ENCODE data around the gene EPHB1.
A peak's percentile ranks its signal among the peaks of the same experiment; 100 is the strongest.

The EPHB1 gene

DNA sequence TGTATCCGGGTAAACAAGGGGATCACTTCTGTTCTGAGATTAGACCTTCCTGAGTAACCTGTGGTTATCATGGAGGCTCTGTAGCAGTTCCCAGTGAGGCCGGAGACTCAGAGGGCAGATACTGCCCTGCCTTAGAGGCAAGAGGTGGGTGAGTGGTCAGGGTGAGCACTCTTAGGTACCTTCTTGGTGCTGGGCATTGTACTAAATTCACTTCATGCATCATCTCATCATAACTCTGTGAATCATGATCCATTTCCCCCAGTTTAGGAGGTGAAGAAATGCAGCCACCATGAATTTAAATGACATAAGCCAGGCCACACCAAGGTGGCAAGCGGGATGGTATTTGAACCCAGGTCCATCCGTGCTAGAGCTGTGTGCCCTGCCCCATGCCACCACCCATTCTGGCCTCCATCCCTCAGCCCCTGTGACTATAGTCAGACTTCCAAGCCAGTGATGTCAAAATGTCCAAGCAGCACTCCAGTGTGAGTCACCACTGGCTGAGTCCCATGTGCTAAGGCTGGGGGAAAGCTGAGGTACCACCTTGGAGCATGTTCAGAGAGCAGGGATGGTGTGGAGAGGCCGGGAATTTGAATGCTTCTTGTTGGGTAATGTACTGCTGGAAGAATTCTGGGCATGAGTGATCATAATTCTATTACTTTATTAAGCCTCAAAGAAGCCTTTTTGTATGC, 88.8 kb downstream of the EPHB1 start:
- no peak for DNase-seq (ENCODE audit: low spot score)

DNA sequence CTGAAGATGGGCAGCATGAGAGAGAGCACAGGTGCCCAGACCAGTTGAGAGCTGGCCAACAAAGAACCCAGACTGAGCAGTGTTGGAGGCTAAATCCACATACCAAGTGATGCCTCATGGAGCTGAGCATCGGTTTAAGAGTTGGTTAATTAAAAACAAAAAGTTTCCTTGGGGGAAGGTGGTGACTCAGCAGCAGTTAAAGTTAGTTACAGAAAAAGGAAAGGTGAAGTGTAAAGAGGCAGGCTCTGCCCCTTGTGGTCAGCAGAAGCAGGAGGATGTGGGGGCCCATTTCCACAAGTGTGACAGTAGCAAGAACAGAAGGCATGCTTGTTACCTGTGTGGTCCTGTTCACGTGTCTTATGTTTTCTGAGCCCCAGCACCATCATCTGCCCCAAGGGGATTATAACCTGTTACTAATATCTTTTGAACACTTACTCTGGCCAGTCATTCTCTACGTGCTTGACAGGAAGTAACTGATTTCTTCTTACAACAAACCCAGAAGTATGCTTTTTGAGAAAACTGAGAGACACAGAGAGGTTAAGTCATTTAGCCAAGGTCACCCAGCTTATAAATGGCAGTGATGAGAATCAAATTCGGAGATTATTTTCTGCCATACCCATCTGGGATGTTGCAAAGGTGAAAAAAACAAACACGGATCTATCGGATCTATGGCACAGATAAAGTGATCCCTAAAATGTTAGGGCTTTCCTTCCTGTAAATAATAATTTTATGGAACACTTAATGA, 91.0 kb downstream of the EPHB1 start:
- DNase-seq (ENCODE audit: low spot score): no peak

DNA sequence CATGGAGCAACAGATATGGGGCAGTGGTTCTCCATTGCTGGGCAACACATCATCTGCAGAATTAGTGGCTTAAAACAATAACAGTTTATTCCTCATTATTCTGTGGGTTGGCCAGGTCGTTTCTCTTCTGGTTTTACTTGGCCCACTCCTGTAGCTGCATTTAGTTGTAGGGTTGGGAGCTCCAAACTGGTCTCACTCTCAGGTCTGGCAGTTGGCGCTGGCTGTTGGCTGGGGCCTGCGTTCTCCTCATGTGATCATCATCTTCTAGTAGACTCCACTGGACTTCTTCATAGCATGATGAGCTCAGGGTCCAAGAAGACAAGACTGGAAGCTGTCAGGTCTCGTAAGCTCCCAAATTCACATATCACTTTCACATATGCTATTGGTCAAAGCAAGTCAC, 91.9 kb downstream of the EPHB1 start:
- no peak for DNase-seq (ENCODE audit: low spot score)

DNA sequence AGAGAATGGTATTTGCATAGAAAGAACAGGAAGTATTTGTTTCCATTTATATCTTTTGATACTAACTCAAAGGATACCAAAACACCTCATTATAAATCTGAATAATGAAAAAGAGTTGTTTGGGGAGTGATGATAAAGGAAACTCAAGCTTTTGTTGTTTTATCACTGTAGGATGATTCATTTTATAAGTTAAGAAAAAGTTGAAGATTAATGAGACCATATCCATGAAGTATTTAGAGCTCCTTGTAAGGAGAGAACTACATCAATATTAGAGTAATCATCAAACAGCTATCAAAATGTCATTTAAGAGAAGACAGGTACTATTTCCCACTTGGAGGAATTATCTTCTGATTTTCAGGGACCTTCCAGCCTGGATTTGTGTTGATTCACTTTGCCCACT, 92.5 kb downstream of the EPHB1 start:
- DNase-seq (ENCODE audit: low spot score): no peak

DNA sequence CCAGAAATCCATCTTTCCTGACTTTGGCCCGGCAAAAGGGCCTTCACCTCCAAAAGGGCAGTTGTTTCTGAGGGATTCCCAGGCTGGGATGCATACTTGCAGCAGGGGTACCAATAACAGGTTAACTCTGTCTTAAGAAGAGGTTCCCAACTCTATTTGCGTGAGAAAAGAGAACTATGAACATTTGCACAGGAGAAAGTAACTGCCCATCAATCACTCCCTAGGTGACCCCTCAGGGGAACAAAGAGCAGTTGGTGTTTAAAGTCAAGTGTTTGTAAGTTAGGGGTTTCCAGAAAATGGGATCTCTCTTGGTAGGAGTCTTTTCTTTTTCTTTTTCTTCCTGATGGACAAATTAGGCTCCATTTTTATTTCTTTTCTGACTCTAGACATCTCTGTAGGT, 97.3 kb downstream of the EPHB1 start:
- no peak for DNase-seq (ENCODE audit: low spot score)

DNA sequence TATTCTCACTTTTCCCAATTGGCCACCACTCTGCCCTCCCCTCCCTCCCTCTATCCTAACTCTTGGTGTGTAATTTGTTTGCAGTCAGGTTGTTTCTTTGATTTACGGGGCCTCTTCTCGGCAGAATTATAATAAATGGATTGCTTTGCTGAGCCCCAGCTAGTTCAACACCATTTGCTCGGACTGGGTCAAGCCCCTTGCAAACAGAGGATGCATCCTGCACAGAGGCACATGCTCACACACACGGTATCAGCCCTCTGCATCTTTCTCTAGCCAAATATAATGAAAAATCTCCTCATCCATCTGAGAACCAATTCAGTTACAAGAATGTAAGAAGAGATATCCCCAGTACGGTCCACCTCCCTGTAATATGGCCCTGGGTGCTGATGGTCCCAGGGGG, 97.7 kb downstream of the EPHB1 start:
- no peak for DNase-seq (ENCODE audit: low spot score)

DNA sequence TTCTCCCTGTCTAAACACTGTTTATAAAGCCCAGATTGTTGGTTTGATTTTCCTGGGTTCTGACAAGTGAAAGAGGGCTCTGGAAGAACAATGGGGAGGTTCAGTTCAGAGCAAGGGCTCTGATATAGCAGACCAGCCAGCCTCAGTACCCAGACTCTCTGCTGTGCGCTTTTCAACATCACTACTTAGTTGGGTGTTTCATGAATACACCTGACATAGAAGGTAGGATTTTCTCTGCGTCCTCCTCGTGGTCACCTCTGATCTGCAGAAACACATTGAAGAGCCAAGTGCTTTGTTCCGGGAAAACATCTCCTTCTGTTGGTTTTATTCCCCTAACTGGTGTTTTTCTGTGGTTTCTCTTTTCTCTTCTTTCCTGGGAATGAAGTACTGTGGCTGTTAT, 99.5 kb downstream of the EPHB1 start:
- DNase-seq (ENCODE audit: low spot score): no peak

DNA sequence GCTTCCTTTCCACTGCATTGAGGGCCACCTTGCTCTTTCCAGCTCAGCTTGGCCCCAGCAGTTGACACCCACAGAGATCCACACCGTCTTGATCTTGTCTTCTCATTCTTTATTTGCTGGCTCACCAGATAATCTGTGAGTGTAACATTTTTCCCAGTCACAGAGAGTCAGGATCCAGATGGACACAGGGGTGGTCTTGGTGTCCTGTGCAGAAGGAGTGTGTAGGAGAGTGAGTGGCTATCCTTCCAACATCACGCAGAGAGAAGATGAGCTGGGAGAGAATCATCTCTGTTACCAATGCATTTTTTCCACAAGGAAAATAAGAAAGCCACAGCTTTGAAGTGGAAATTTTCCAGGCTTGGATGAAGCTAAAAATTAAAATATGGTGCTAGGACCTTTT, 100.1 kb downstream of the EPHB1 start:
- no peak for DNase-seq (ENCODE audit: low spot score)

DNA sequence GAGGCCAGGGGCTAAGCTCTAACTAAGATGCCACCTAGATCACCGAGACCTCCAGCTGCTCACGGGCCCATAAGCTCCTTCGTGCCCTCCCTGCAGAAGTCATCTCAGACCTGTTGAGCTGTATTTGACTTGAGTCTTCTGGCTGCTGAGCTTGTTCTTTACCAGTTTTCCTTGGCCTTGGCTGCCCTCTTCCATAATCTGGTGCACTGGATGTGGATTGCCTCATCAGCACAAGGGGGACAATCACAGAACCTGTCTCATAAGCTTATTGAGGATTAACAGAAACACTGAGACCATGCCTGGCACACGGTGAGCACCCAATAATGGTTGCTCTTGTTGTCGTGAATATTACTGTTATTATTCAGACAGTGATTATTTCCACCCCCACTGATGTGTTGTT, 101.1 kb downstream of the EPHB1 start:
- DNase-seq (ENCODE audit: low spot score): no peak

DNA sequence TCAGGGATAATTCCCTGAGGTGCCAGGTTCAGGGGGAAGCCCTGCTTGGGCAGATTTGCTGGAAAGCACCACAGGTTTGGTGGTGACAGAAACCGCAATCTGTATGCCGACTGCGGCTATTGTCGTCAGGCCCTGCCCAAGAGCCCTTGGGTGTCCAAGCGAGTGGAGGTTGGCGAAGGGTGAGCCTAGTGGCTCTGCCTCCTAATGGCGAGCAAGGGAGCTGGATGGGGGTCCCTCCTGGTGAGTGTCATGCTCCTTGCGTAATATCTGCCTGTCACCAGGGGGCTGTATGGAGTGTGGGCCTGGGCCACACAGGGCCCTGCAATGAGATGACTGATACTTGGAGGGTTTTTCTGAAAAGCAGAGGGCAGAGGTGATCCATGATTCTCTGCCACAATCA, 101.6 kb downstream of the EPHB1 start:
- DNase-seq (ENCODE audit: low spot score): no peak

DNA sequence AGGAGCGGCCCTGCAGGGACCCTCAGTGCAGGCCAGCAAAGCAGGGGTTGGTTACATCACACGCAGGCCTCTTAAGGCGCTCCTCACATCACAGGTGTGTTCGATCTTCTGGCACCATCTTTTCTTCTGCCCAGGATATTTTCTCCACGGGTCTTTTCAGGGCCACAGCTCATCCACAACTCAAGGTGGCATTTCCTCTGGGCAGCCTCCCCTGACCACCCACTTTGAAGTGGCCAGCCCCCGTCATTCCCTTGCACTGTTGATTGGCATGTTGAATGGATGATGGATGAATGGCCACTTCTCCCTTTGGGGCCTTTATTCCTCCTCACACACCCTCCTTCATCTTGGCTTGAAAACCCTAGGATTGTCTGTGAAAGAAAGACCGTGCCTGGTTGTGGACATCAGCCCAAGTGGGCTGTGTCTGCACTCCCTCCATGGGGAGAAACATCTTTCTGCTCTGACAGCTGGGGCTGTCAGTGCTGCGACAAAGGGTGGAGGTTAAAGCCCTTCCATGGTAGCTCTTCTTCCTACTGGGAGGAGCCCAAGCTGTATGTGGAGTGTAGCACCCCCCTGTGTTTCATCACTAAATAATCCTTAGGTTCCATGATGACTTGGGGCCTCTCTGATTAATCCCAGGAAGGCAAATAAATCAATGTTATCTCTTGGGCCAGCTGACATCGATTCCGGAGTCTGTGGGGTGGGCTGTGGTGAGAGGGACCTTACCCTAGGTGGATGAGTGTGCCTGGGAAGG, 102.5 kb downstream of the EPHB1 start:
- no peak for DNase-seq (ENCODE audit: low spot score)

DNA sequence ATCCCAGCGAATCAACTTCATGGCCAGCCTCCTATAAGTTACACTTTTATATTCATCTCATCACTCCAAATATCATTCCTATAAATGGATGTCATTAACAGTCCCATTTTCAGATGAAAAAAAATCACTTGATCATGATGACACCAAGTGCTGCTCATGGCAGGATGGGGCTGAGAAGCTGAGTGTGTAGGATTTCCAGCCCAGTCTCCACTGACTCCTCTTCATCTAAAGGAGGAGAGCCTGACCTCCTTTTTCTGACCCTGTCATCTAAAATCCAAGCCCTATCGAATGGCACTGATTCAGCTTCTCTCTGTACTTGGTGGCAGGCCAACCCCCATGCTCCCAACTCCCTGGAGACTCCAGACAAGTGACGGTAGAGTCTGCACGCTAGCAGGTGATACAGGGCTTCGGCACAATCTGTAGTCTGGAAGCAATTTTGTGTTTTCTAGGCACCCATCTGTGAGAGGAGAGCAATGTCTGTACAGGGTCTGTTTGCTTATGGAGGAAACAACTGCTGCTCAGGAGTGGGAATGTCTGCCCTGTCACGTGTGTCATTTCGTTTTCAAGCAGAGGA, 103.2 kb downstream of the EPHB1 start:
- no peak for DNase-seq (ENCODE audit: low spot score)

DNA sequence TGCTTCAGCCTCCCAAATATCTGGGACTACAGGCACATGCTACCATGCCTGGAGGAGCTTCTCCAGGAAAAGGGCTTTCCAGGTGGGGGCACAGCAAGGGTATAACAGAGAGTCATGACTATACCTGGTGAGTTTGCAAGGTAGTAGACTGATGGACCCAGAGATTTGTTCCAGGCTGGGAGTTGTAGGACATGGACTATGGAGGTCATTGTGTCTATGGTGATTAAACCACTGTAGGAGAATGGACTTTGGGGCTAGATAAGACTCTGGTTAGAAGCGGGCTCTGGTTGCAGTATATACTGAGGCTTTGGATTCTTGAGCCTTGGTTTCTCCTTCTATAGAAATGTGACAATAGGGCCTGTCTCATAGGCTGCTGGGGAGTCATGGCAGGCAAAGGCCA, 104.7 kb downstream of the EPHB1 start:
- no peak for DNase-seq (ENCODE audit: low spot score)

DNA sequence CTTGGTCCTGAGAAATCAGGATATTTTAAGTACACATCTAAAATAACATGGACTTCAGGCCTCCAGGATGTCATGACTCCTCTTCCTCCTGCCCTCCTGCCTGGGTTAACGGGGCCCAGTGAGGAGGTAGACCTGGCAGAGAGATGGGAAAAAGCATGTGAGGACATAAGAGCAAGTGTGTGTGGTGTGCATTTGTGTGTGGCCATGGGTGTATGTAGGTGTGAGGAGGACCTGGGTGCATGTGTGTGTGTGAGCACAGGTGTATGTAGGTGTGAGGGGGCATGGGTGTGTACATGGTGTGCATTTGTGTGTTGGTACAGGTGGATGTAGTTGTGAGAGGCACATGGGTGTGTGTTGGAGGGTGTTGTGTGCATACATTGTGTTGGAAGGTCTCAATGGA, 105.4 kb downstream of the EPHB1 start:
- no peak for DNase-seq (ENCODE audit: low spot score)

DNA sequence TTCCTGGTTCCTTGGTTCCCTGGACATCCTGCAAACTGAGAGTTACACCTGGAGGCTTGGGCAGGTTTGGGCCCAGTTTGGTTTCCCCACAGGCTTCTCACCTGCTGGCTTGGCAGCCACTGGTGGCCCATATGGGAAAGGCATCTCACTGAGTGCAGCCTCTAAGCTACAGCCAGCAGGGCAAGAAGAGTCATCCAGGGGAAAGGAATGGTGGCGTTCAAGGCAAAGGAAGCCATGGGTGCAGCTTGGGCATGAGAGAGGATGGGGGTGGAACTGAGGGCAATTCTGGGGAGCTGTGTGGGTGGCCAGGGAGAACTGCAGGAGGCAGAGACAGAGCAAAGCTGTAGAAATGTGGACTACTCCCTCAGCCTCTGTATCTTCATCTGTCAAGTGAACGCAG, 106.4 kb downstream of the EPHB1 start:
- no peak for DNase-seq (ENCODE audit: low spot score)

DNA sequence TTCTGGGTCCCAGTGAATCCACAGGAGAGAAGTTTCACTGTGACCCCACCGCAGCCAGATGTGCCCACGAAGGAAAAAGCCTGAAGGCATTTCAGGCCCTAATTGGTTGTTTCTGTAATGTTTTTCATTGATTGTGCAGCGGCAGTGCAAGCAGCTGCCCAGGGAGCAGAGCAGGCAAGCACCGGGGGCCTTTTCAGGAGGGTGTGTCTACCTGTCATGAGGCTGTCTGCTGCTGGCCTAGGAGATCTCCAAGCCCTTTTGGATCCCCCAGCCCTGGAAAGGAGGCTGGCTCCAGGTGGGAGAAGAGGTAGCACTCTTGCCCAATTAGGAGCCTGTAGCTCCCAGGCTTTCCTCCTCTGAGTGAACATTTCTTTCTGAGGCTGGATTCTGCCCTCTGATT, 108.8 kb downstream of the EPHB1 start:
- no peak for DNase-seq (ENCODE audit: low spot score)

DNA sequence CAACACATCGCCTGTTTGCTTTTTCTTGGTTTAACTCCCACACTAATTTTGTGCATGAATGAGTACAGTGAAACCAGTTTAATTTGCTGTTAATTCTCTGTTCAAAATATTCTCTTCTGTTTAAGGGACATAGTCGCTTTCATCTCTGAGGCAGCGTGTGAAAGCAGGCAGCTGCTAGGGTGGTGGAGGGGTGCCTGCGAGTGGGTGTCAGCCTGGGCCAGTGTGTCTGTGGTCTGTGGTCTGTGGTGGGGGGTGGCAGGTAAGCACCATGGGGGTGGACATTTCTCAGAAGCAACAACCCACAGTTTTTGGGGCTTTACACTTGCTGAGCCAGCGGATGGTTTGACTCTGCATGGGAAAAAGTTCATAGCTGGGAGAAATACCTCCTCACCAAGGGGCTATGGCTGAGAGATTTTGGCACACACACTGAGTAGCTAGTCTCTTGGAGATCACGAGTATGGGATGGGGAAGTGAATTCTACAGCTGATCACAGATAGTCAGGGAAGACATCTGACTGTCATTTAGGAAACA, 109.2 kb downstream of the EPHB1 start:
- peak; percentile 43 for DNase-seq (ENCODE audit: low spot score)

DNA sequence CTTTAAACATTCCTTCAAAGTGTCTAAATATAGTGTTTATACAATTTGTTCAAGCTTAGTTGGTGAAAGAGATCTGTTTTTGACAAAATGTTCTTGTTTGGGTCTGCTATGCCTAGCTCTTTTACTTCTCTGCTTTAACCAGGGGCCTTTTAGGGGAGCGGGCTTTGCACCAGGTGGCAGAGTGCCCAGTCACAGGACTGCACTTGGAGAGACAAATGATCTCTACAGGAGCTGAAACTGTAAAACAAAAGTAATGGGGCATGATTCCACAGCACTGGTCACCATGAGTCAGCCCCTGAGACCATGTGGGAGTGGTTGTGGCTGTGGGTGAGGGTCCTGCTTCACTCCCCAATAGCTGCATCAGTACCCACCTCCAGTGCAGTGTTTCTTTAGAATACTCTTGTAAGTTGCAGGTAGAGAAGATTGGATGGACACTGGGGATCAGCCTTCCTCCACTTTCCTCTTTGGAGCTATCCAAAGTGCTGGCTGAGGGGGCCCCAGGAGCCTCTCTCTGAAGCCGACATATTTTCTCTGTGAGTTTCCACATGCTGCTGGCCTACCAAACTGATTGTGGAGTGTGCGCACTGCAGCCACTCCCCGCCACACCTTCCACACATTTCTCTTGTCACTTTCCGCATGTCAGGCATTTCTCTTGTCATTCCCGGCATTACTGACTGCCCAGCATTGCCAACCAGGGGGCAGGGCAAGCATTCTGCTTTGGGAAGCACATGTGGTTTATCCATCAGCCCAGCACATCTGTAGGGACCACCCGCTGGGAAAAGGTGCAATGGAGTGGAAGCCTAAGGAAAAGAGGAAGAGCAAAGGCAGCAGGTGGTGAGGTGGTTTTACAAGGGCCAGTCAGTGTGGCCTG, 110.0 kb downstream of the EPHB1 start:
- DNase-seq (ENCODE audit: low spot score): peak; percentile 44

DNA sequence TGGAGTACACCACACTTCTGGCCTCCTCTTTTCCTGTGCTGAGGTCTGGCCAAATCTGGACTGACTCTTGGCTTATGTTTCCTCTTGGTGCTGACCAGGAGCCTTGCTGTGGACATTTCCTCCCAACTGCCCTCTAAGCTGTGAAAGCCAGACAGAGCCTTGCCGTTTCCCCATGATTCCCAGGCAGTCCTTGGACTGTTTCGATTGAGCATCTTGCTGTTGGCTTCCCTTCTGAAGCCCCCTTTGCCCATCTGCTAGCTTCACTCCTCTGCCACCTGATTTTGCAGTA, 110.5 kb downstream of the EPHB1 start:
- no peak for DNase-seq (ENCODE audit: low spot score)

DNA sequence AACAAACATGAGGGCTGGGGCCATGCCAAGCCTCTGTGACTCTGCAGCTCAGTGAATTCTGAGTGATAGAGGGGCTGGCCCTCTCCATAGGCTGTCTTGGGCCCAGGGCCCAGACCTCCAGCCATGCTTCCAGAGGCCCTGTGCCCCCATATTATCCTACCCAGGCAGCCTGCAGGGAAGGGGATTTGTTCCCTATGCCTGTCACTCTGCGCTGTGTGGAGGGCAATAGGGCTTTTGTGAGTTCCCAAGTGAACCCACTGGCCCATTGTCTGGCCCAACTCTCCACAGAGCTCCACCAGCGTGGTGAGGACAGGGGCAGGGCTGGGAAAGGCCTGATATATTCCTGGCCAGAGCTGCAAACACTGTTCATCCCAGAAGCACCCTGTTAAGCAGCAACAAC, 113.2 kb downstream of the EPHB1 start:
- DNase-seq (ENCODE audit: low spot score): no peak

DNA sequence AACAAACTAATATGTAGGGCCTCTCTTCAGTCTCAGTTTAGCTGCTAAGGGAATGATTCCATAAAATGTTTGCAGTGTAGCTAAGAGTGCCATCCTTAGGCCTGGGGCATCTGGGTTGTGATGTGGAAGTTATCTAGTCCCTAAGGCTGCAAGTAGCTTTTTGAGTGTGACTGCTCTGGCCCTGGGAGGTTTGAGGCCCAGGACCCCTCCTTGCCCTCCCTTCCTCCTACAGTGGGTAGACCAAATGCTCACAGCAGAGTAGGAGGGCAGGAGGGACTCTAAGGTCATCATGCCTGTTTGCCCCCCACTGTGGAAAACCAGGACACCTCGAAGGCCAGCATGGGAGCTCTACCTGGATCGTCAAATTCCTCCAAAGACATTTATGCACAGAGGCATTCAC, 115.0 kb downstream of the EPHB1 start:
- DNase-seq (ENCODE audit: low spot score): no peak

Measured in Ammon's horn (tissue), 1 donor.